ENCODE data around the gene DUSP3. TPM values are rescaled to one million over a fixed set of nuclear protein-coding genes. Genes with fewer than 3 reads are reported as not detected.

Gene DUSP3
- total RNA-seq, 1 donor: 78.6 TPM

- DNase-seq (ENCODE audit: low read depth in 2 of 3, low spot score in 2 of 3): no peak
Measured at GRCh38 chr17:43737722-43738121, 41.1 kb downstream of the DUSP3 start.

DNA sequence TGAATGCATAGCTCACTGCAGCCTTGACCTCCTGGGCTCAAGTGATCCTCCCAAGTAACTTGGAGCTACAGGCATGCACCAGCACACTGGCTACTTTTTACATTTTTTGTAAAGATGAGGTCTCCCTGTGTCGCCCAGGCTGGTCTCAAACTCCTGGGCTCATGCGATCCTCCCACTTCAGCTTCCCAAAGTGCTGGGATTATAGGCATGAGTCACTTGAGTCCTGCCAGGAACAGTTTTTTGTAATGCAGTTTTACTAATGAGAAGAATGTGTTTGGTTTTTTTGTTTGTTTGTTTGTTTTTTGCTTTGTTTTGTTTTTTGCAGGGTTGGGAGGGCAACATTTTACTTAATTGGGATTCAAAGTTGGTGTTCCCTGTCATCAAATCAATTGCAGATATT is 42.4 kb downstream of the DUSP3 start:
- no peak for DNase-seq (ENCODE audit: low read depth in 2 of 3, low spot score in 2 of 3)

DNA sequence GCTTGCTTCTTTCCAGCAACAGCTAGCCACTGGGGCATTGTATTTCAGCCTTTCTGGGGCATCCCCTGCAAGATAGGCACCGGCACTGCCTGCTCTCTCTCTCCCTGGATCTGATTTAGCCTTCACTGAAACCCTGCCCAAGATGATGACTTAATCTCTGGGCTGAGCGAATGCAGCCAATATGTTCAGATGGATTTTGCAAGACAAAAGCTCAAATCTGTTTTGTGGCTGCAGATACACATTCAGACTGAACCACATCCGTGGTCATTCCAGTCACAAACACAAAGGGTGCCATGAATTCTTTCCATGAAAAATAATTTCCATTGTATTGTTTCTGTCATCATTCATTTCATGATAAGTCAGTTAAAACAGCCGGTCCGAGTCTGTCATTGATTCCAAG is 44.4 kb downstream of the DUSP3 start:
- no peak for DNase-seq (ENCODE audit: low read depth in 2 of 3, low spot score in 2 of 3)

GRCh38 chr17:43733956-43734355 is 44.8 kb downstream of the DUSP3 start:
- DNase-seq (ENCODE audit: low read depth in 2 of 3, low spot score in 2 of 3): no peak

GRCh38 chr17:43732958-43733357 is 45.8 kb downstream of the DUSP3 start:
- DNase-seq (ENCODE audit: low read depth in 2 of 3, low spot score in 2 of 3): no peak

- no peak for DNase-seq (ENCODE audit: low read depth in 2 of 3, low spot score in 2 of 3)
Measured at GRCh38 chr17:43728081-43728480, 50.7 kb downstream of the DUSP3 start.

GRCh38 chr17:43723697-43724359 is 54.9 kb downstream of the DUSP3 start:
- no peak for DNase-seq (ENCODE audit: low read depth in 2 of 3, low spot score in 2 of 3)

- no peak for DNase-seq (ENCODE audit: low read depth in 2 of 3, low spot score in 2 of 3)
Measured at GRCh38 chr17:43722870-43723665, 55.7 kb downstream of the DUSP3 start.

DNA sequence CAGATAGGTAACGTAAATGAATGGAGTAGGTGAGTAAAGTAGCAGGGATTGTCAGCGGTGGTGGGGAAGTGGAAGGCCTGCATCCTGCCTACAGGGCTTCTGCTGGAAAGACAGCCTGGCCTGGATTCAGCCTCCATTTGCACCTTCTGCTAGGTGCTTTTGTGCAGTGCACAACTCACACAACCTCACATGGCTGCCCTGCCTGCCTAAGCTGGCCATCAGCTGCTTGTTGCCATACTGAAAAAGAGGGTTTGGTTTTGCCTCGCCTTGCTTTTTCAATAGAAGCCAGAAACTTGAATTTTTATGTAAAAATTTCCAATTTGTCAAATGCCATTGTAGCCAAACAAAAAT is 56.5 kb downstream of the DUSP3 start:
- no peak for DNase-seq (ENCODE audit: low read depth in 2 of 3, low spot score in 2 of 3)

GRCh38 chr17:43721537-43722268 is 57.1 kb downstream of the DUSP3 start:
- no peak for DNase-seq (ENCODE audit: low read depth in 2 of 3, low spot score in 2 of 3)

DNA sequence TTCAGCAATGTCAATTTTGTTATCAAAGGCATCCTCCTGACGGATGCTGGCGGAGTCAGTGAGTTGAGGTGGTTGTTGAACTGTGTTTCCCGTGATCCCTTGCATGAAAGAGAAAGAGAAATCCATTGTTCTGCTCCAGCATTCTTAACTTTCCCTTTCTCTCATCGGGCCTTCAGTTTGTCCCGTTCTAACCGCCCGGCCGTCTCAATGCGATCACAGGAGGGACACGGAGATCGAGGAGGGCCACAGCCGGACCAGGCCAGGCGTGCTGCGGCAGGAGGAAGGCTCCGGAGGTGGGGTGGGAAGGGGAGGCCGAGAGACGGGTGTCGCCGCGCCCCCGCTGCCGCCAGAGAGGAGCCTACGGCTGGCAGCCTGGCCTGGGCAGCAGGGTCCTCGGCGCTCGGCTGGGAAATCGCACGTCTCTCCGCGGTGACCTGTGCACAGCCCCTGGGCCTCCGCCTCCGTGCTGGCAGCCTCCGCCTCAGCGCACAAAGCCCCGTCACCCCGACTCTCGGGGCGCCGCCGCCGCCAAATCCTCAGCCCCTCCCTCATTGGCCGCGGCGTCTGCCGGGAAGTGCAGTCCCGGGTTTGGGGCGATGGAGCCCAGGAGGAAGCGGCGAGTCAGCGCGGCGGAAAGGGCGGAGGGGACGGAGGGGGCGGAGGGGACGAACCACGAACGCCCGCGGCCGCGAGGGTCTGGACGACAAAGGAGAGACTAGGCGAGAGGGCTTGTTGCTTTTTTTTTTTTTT is 58.3 kb downstream of the DUSP3 start:
- peak; percentile 50 to 71 (median 70) for DNase-seq (ENCODE audit: low read depth in 2 of 3, low spot score in 2 of 3)

DNA sequence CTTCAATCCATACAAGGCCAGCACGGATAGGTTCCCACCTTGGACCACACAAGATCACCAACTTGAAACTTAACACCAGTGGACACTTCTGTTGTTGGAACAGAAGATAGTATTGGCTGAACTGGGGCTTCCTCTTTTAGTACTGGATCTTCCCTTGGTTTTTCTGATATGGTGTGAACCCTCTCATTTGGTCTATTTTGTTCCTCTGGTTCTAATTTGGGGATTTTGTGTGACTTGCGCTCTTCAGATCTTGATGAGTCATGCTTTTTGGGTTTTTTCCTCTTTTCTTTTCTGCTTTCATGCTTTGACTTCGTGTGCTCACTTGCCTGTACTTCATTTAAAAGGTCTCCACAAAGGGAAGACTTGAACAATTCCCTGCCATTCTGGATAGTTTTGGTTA is 59.2 kb downstream of the DUSP3 start:
- DNase-seq (ENCODE audit: low read depth in 2 of 3, low spot score in 2 of 3): peak in 2 of 3 donors; percentile 40 to 48

DNA sequence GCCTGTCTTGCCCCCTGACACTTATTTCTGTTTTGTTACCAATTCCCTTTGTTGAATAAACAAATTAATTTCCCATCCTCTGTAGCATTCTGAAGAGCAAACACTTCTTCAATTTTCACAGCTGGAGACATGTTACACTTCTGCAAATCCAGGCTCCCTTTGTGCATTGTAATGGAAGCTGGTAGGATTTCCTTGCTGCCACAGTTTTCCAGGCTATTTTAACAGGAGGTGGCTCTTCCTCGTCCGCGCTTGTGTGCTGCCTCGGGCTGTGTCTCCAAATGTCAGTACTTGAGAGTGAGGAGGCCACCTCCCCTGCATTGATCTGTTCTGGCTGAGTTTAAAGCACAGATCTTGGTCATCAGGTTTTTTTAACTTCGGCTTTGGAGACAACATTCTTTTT is 60.2 kb downstream of the DUSP3 start:
- no peak for DNase-seq (ENCODE audit: low read depth in 2 of 3, low spot score in 2 of 3)

- no peak for DNase-seq (ENCODE audit: low read depth in 2 of 3, low spot score in 2 of 3)
Measured at GRCh38 chr17:43717913-43718312, 60.9 kb downstream of the DUSP3 start.

Other genes with a start within 250 kb of the DUSP3 start
- under 0.01 TPM for gene ETV4, start 232.6 kb downstream of the DUSP3 start, total RNA-seq
- not detected for gene MEOX1, start 117.1 kb downstream of the DUSP3 start, total RNA-seq
- gene SOST, start 20.2 kb downstream of the DUSP3 start, total RNA-seq: not detected
- under 0.01 TPM for gene CFAP97D1, start 1.5 kb upstream of the DUSP3 start, total RNA-seq
- gene MPP3, start 54.2 kb upstream of the DUSP3 start, total RNA-seq: 1.9 TPM
- gene CD300LG, start 68.2 kb upstream of the DUSP3 start, total RNA-seq: under 0.01 TPM
- gene MPP2, start 128.6 kb upstream of the DUSP3 start, total RNA-seq: 0.81 TPM
- 0.27 TPM for gene PPY, start 163.5 kb upstream of the DUSP3 start, total RNA-seq
- not detected for gene PYY, start 175.0 kb upstream of the DUSP3 start, total RNA-seq
- gene NAGS, start 225.6 kb upstream of the DUSP3 start, total RNA-seq: under 0.01 TPM
- gene TMEM101, start 236.0 kb upstream of the DUSP3 start, total RNA-seq: 141 TPM

All from hematopoietic multipotent progenitor cell (in vitro differentiated cells).